AG20443 (cell line): ENCODE results near the gene YWHAQ.

Source experiments
- DNase-seq: peaks from one replicate; pipeline ENCODE4 v3.0.0; 2012; ENCODE audit warnings: low spot score, mixed read lengths

Gene YWHAQ

DNA sequence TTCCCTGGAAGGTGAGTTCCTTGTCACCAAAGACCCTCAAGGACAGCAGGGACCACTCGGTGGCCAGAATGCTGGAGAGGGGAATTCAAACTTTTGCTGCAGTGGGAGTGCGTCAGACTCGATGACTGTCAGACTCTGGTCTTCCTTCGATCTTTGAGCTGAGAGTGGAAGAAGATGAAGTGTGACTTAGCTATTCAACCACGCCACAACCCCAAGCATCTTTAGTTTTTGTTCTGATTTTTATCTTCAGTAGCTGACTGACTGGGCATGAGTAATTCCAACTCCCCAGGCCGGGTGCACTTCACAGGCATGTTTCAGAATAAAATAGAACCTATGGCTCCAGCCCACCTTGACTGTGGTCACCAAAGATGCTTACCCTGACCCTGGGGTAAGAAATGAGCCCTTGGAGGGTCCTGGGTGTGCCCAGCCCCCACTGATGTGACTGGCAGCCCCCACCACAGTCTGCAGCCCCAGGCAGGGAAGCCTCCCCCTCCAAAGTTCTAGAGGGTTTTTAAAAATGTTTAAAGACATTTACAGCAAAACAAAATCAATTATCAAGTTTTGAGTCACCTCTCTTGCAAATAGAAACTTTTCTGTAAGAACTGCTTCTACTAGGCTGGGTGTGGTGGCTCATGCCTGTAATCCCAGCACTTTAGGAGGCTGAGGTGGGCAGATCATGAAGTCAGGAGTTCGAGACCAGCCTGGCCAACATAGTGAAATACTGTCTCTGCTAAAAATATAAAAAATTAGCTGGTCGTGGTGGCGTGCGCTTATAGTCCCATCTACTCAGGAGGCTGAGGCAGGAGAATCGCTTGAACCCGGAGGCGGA lies 24.9 kb upstream of the YWHAQ start:
- DNase-seq, result peak; percentile 77

DNA sequence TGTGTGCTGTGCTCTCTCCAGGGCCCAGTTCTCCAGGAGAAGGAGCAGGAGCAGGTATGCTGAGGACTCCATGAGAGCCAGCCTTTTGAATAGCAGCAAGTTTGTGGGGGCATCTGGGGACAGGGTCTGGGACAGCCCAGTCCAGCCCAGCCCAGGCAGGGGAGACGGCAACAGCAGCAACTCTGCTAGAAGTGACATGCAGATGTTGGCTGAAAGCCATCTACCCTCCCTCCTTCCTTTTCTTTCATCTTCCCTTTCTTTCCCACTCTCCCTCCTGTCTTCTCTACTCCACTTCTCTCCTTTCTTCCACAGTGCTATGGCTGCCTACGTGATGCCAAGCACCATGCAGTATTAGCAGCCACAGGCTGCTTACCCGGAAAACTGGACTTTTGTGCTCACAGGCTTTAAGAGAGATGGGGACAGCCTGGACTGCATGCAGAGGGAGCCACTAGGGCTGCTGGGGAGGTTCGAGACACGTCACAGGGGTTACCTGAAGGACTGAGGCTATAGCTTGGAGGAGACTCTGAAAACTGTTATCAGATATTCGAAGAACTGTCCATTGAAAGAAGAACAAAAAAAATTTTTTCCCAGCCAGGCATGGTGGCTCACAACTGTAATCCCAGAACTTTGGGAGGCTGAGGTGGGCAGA lies 23.8 kb upstream of the YWHAQ start:
- no peak for DNase-seq

DNA sequence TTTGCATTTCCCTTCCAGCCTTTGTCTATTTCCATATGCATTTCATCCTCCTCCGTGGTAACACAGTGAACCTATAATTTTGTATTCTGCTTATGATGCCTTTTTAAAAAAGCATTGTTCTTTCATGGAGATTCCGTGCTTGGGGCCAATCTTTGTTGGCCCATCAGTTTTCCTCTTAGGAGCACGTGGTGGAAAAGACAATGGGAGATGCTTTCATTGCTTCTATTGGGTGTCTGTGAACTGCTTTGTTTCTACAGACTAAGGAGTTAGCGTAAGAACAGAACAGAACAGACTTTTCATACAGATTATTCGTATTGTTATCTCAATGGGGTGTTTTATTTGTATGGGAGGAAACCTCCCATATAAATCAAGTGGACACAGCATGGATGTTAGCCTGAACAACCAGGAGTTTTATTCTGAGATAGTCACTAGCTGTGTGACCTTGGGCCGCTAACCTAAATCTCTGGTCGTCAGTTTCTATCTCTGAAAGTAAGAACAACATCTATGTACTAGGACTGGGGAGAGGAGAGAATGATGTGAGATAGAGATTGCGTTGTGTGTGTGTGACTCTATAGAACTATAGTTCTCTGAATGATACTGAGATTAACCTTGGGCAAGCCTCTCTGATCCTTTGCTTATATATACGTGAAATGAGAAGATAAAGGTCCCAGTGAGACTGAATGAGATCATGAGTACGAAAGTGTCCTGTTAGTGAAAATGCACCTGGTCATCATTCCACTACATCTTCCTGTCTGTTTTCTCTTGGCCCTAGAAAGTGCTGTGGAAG lies 22.9 kb upstream of the YWHAQ start:
- DNase-seq, result no peak

DNA sequence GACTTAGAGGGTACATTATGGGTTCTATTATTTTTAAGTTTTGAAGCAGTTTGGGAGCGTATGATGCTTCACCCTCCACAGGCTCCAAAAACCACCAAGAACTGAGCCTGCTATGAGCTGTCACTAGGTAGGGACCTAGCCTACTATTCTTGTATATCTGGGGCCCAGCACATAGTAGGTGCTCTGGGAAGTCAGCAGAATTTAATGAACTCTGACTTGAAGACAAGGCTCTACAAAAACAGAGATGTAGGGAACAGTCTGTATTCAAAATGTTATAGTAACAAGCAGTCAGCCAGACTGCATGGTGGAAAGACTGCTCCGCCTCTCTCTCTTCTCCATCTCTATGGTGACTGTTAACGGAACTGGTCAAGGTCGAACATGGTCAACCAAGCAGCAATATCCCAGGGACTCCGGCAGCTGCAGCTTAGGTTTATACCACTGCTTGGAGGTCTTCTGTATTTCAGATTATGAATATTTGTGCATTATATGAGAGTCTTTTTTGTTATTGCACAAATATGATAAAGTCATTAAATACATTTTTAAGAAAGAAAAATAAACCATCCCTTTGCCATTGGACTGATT lies 22.2 kb upstream of the YWHAQ start:
- no peak for DNase-seq

DNA sequence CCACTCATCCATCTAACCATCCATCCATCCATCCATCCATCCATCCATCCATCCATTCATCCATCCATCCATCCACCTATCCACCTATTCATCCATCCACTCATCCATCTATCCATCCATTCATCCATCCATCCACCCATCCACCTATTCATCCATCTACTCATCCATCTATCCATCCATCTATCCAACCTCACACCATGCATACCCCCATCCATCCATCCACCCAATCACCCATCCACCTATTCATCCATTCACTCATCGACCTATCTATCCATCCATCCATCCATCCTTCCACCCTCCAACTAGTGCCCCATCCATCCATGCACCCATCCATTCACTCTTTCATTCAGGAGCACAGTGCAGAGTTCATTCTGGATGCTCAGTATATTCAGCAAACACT lies 21.5 kb upstream of the YWHAQ start:
- no peak for DNase-seq

DNA sequence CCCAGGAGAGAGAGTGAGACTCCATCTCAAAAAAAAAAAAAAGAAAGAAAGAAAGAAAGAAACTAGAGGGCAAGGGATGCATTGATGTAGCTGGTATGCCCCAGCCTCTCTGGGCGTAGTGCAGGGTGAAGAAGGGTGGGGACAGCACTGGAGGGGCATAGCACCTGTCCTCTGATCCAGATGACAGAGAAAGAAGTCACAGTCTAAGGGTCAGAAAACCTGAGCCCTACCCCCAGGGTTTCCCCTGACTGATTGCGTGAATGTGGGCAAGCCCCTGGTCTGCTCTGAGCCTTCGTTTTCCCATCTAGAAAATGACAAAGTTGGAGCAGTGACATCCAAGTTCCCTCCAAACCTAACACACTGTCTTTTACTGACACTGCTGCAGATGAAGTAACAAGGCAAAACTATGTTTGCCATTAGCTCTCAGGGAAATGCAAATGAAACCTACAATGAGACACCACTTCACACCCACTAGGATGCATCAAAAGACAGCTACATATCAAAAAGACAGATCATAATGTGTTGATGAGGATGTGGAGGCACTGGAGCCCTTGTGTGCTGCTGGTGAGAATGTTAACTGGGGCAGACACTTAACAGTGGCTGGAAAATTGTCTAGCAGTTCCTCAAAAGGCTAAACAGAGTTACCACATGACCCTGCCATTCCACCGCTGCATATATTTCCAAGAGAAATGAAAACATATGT lies 19.5 kb upstream of the YWHAQ start:
- DNase-seq, result no peak

DNA sequence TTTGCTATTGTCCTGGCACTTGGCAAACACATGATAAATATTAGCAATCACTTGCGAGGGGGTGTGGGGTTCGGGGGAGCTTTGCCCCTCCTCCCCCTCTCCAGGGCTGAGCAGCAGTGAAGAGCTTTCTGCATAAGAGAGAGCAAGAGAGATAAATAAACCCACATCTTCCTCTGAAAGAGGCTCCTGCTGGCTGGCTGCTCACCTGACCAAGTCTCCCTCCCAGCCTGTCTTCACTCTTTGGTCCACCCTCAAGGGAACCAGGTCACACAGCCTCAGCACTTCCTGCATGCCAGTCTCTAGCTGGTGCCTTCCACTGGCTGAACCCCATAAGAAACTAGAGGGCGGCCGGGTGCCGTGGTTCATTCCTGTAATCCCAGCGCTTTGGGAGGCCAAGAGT lies 18.5 kb upstream of the YWHAQ start:
- DNase-seq, result no peak

DNA sequence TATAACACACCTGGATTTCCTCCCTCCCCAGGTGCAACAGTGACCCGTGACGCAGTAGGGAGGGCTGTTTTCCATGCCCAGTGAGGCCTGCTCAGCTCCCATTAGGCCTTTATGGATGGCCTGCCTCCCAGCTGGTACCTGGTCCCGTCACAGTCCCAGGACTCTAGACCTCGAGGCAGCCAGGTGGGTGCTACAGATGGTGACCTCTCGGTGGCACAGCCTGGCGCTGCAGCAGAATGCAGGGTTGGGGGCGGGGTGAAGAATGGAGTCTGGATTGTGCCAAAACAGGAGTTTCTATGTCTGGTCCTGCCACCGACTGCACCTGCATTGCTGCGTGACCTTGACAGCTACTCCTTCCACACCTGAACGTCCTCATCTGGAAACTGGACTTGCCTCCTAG lies 18.0 kb upstream of the YWHAQ start:
- no peak for DNase-seq

DNA sequence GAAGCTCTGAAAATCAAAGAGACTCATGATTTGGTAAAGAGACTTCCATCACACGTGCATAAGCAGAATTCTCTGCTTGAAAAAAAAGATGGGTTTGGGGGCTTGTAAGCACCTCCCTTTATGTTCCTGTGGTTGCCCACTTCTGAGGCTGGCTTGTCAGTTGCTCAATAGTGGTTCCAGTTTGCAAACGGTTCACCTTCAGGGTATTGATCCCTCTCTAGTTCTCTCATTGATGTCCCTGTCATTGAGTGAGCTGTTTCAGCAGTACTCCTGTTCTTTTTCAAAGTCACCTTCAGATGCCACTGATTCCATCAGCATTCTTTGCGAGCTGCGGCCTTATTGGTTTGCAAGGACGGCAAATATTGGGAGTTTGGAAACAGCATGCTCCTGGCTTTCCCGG lies 17.1 kb upstream of the YWHAQ start:
- DNase-seq, result no peak

DNA sequence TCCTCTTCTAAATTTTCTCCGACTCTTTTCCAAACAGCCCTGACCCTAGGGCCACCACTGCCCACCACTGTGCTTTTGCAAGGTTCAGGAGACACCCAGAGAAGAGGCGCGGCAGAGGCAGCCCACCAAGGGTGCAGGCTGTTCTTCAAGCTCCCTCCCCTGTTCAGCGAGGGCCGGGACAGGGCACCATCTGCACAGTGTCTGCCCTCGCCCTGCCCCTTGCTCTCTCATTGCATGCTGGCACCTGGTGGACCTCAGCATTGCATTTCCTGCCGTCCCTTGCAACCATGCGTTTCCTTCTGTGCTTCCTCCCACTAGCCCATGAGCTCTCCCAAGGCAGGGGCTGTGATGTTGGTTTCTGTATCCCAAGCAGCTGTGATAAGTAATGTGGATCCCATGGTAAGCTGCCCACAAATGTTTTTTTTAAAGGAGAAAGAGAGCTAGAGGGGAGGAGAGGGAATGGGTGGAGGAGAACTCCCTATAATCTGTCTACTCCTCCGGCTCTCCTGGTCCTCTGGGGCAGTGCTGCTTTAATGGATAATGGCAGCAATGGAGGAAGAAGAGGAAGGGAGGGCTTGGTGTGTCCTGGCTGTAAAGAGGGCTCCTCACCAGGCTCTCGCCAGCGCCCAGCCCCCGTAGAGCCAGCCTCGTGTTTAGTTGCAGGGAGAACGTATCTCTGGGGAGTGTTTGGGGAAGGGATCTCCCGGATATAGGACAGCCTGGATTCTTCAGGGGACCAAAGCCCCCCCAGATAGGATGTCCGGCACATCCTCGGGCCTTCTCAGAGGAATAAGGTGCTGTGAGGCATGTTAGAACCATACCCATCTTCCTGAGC lies 15.6 kb upstream of the YWHAQ start:
- DNase-seq, result no peak

DNA sequence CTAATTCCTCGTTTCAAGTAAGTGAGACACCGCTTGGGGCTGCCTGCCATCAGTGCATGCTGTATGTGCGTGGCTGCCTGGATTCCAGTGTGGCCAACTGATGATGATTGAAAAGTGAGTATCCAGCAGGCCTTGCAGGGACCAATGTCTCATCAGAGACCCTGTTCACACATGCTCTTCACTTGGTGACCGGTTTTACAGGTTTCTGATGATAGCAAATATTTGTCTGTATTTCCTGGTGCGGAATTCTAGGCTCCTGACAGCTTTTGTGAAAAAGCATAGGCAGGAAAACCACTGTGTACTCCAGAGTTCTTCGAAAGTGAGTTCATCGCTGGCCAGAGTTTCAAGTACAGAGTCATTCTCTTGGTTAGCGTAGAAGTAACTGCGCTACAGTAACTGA lies 13.8 kb upstream of the YWHAQ start:
- no peak for DNase-seq

DNA sequence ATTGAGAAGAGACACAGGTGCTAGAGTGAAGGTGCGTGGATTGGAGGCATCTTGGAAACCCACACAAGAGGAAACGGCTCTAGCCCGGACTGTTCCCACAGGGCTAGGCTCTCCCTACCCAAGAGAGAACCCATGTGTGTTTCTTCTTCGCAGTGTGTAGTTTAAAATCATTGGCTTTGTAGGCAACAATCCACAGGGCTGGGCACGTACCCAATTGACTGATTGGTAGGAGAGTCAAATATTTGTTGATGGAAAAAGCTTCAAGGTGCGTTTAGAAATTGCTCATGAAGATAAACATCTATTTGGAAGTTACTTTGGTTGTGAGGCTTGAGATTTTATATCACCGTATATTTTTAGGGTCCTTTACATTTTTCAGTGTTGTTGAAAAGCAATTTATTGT lies 13.2 kb upstream of the YWHAQ start:
- no peak for DNase-seq

DNA sequence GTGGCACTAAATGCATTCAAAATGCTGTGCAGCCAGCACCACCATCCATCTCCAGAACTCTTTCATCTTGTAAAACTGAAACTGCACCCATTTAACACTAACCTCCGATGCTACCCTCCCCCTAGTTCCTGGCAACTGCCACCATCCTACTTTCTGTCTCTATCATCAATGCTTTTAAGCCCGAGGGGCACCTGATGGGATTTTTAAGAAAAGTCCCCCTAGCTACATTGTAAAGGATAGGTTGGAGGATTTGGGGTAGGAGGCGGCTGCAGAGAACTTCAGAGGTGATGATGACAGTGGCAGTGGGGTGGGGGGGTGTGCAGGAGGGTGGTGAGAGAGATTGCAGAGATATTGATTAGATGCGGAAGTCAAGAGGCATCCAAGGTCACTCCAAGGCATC lies 10.8 kb upstream of the YWHAQ start:
- no peak for DNase-seq

DNA sequence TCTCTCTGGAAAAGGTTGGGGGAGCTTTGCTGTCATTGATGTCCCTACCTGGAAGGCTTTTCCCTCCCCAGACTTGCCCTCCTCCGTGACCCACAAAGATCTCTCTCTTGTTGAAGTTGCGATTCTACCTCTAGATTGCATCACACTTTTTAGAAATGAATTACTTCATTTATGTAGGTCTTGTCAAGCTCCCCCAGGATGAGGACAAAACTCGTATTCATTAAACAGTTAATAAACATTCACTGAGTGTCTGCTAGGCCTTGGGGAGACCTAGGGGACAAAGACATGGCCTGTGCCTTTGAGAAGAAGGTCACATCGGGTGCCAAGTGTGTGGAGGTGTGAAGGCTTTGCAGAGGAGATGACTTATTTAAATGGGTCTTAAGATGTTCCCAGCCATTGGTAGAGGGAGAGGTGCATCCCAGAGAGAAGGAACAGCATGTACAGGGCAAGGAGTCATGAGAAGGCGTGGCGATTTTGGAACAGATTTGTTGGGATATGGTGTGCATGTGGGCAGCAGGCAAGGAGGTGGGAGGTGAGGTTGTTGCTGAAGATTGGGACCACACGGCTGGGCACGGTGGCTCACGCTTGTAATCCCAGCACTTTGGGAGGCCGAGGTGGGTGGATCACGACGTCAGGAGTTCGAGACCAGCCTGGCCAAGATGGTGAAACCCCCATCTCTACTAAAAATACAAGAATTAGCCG lies 9.8 kb upstream of the YWHAQ start:
- no peak for DNase-seq

DNA sequence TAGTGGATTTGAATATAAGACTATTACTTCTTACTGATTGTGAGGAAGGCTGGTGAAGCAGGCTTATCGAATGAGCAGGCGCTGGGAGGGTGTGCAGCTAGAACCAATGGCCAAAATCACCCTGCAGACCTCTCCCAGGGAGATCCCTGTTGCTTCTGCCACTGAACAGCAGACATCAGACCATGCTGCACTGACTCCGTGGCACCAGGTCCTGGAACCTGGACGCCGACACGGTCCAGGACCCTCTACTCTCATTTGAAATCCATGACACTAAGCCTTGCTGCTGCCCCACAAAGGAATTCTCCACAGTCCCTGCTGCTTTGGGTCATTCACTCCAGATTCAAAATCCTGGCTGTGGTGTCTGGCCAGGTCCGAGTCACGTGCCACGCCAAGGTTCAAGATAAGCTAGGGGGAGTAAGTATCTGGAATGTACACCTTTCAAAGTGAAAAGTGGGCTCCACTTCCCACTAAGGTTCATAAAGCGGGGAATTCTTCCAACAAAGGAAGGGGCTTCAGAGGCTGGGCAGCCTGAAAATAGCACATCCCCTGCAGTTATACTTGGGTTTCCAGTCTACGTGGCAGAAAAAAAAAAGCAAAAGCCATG lies 9.0 kb upstream of the YWHAQ start:
- DNase-seq, result no peak

DNA sequence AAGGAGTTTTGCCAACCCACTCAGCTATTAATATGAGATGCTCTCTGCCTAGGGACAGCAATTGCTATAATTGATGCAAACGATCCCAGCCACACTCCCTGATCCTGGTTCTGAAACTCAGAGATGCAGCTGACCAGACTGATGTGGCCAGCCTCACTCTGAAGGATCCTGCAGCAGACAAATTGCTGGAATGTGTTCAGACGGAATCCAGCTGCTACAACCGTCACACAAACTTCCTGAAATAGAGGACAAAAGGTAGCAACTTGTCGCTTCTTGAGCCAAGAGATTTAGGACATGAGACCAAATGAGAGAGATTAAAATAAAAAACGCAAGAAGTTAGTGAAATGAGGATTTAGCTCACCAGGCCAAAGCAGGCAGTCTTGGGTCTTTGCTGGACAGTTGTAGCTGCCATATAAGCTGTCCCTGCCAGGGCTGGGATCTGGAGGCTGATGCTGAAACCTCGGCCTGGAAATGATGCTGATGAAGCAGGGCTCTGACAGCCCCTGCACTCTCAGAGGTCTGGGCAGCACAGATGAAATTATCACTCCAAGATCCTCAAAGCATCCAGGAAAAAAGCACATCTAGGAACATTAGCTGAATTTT lies 8.3 kb upstream of the YWHAQ start:
- DNase-seq, result peak; percentile 31

DNA sequence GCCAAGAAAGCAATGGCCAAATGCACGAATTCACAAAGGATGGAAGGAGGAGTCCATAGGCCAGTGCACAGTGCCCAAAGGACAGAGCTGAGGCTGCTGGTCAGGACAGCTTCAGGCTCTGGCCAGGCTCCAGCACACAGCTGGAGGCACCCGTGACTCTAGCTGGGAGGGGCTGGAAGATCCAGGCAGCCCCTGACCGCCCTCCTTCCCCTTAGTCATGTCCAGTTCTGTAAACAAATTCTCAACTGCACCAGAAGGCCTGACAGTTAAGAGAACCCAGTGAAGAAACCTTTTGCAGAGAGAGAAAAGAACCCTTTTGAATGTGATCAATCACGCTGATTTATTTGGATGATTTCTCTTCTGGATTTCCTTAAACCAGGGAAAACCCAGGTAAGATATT lies 7.7 kb upstream of the YWHAQ start:
- DNase-seq, result peak; percentile 97

DNA sequence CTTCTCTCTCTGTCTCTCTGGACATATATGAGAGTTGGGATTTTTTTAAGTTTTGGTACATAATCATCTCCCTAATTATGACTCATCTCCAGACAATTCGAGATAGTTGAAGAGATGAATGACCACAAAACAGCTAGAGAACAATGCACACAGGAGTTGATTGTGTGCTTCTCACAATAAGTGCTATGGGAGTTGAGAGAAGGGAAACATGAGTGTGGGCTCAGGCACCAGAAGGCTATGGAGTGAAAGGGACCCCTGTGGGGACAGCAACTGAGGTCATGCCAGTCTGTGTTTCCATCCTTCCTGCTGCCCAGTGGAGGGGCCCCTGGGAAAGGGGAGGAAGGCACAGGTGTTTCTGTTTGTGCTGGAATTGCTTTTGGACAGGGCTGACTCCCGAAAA lies 6.5 kb upstream of the YWHAQ start:
- peak; percentile 39 for DNase-seq

DNA sequence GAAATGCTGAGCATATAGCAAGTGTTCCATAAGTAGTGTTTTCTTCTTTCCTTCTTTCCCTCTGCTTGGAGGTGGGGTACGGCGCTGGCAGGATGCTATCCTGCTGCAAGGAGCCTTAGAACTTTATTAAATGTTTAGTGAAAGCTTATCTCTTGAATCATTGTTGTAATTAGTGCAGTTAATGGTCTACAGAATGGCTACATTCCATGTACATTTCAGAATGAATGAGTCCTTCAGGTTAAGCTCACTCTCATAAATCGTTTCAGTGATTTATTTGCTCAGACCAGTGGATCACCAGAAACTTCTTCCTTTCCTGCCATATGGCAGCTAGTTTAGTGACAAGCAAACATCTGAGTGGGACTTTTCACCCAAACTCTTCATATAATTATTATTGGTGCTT lies 3.3 kb upstream of the YWHAQ start:
- no peak for DNase-seq
